Hepatocyte (in vitro differentiated cells): ENCODE data around the gene IRF2BP1. TPM values are rescaled to one million over a fixed set of nuclear protein-coding genes. Genes with fewer than 3 reads are reported as not detected.

Experiments
- DNase-seq: peaks from one replicate; pipeline ENCODE4 v3.0.0-alpha.2; 2016; ENCODE audit warnings: low spot score
- H2AFZ ChIP-seq: fragments of 200-600 bp; sonication (generic); 2 replicates; pipeline ENCODE4 v1.6.0; 2016; ENCODE audit warnings: antibody characterized with exemption, mild to moderate bottlenecking
- H3K27ac ChIP-seq: fragments of 200-600 bp; sonication (generic); 2 replicates; pipeline ENCODE4 v1.5.1; 2016; ENCODE audit warnings: mild to moderate bottlenecking
- H3K27me3 ChIP-seq: fragments of 200-600 bp; sonication (generic); 2 replicates; pipeline ENCODE4 v1.6.1; 2016
- H3K36me3 ChIP-seq: fragments of 200-600 bp; sonication (generic); replicated peaks from 2 replicates; pipeline ENCODE4 v1.5.1; 2016; ENCODE audit warnings: low read depth; ENCODE audit not compliant: insufficient read depth
- H3K4me1 ChIP-seq: fragments of 200-600 bp; sonication (generic); 2 replicates; pipeline ENCODE4 v1.5.1; 2016; ENCODE audit warnings: mild to moderate bottlenecking, moderate library complexity; ENCODE audit not compliant: insufficient read depth
- H3K4me2 ChIP-seq: fragments of 200-600 bp; sonication (generic); 2 replicates; pipeline ENCODE4 v1.6.0; 2016
- H3K4me3 ChIP-seq: fragments of 200-600 bp; sonication (generic); 2 replicates; pipeline ENCODE4 v1.5.1; 2016; ENCODE audit warnings: mild to moderate bottlenecking
- H3K79me2 ChIP-seq: fragments of 200-600 bp; sonication (generic); 2 replicates; pipeline ENCODE4 v1.6.0; 2017; ENCODE audit warnings: mild to moderate bottlenecking
- H3K9me2 ChIP-seq: fragments of 200-600 bp; sonication (generic); replicated peaks from 2 replicates; pipeline ENCODE4 v1.6.0; 2017; ENCODE audit warnings: mild to moderate bottlenecking; ENCODE audit not compliant: insufficient read depth
- H3K9me3 ChIP-seq: fragments of 200-600 bp; sonication (generic); 2 replicates; pipeline ENCODE4 v1.5.1; 2016; ENCODE audit warnings: low read depth, mild to moderate bottlenecking
- H4K20me1 ChIP-seq: fragments of 200-600 bp; sonication (generic); 2 replicates; pipeline ENCODE4 v1.6.0; 2016; ENCODE audit warnings: mild to moderate bottlenecking; ENCODE audit not compliant: insufficient read depth, poor library complexity, severe bottlenecking
- CTCF ChIP-seq: fragments of 200-600 bp; sonication (generic); IDR thresholded peaks from 2 replicates; pipeline ENCODE4 v1.5.1; 2016; ENCODE audit warnings: antibody characterized with exemption, mild to moderate bottlenecking; ENCODE audit not compliant: poor library complexity
- EZH2 ChIP-seq: fragments of 200-600 bp; sonication (generic); IDR thresholded peaks from 2 replicates; pipeline ENCODE4 v1.6.1; 2016; ENCODE audit warnings: antibody characterized with exemption, mild to moderate bottlenecking, borderline replicate concordance
- EZH2phosphoT487 ChIP-seq: fragments of 200-600 bp; sonication (generic); IDR thresholded peaks from one replicate; pipeline ENCODE4 v1.6.1; 2018; ENCODE audit warnings: antibody characterized with exemption, mild to moderate bottlenecking, low read depth, moderate library complexity; ENCODE audit not compliant: unreplicated experiment, severe bottlenecking
- WGBS: methylation state at CpG from one replicate; pipeline ENCODE4 v1.1.6; 2016; ENCODE audit warnings: low lambda C conversion rate; ENCODE audit errors: missing lambda C conversion rate; 5-methylcytosine and 5-hydroxymethylcytosine counted together
- polyA plus RNA-seq: library from polyadenylated mRNA; unstranded; fragments of >200 nt; fragmentation: Nextera tagmentation; extraction: Ambion mirVana; gene quantifications from 2 replicates; pipeline ENCODE4 v1.2.1, GENCODE V29; 2016
- total RNA-seq: library from RNA; depleted of rRNA; stranded (reverse); fragments of >200 nt; gene quantifications from 2 replicates; pipeline ENCODE4 v1.2.3, GENCODE V29; 2014

The IRF2BP1 gene
- total and polyA plus RNA-seq, 2 experiments from 2014 or later, result 11.5 to 25.2 TPM

DNA sequence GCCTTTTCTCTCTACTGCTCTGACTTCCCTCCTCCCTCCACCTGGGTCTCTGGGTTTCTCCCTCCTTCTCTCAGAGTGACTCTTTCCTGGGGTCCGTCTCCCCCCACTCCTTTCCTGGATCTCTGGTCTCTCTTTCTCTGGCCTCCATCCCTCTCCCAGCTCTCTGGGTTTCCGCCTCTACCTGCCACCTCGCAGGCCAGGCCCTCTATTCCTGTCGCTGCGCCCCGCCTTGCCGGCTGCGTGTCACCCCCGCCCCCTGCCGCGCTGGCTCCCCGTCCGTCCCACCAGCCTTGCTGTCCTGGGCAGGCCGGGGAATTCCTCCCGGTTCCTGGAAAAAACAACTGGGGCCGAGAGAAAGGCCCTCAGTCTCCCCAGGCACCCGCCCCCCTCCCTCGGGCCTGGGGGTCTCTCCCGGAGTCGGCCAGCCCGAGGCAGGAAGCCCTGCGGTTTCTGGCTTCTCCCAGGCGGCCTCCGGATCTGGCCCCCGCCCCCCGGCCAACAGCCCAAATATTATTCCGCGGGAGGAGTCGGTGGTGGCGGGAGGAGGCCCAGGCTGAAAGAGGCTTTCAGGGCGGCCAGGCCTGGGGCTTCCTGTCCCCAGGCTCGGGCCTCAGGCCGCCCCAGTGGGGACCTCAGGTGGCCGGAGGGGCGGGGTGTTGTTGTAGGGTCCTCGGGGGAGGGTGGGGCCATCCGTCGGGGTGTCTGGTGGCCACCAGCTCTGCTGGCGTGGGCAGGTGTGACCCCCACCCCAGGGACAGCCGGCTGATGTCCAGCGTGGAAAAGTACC lies 9.3 kb downstream of the IRF2BP1 start:
- peak; percentile 84 for DNase-seq

GRCh38 chr19:45876161-45876410 lies 9.9 kb downstream of the IRF2BP1 start:
- H3K4me2 ChIP-seq, result peak overlapping the region; percentile 74
- H3K9me3 ChIP-seq, result no peaks in the 10 kb centered on the region
- TF ChIP-seq EZH2phosphoT487, result no peak
- no peak for TF ChIP-seq EZH2
- TF ChIP-seq CTCF, result no peak
- DNase-seq, result no peak
- H3K36me3 ChIP-seq, result no peaks in the 10 kb centered on the region
- H3K79me2 ChIP-seq, result peaks cover 2% of the 10 kb centered on the region
- H3K9me2 ChIP-seq, result no peaks in the 10 kb centered on the region
- H2AFZ ChIP-seq, result peak overlapping the region; percentile 77
- no peak overlapping the region for H3K4me3 ChIP-seq
- 83% methylated on average over 2 of the region's 4 CpGs for WGBS
- H3K27me3 ChIP-seq, result no peaks in the 10 kb centered on the region
- peak overlapping the region; percentile 94 for H3K27ac ChIP-seq
- H3K4me1 ChIP-seq, result peaks cover 31% of the 10 kb centered on the region
- H4K20me1 ChIP-seq, result no peaks in the 10 kb centered on the region

More for the DNA sequence above, 9.3 kb downstream of the IRF2BP1 start:
- H3K9me2 ChIP-seq, result no peaks in the 10 kb centered on the region
- no peaks in the 10 kb centered on the region for H3K79me2 ChIP-seq
- H3K4me1 ChIP-seq, result peaks cover 31% of the 10 kb centered on the region
- no peaks in the 10 kb centered on the region for H3K36me3 ChIP-seq
- no peaks in the 10 kb centered on the region for H3K9me3 ChIP-seq
- H3K27me3 ChIP-seq, result no peaks in the 10 kb centered on the region
- H3K4me2 ChIP-seq, result peak overlapping the region; percentile 74
- H3K27ac ChIP-seq, result peak overlapping the region; percentile 94
- H2AFZ ChIP-seq, result peak overlapping the region; percentile 77
- WGBS, result 7% methylated on average over 29 of the region's 41 CpGs
- TF ChIP-seq EZH2, result no peak
- TF ChIP-seq CTCF, result no peak
- no peak for TF ChIP-seq EZH2phosphoT487
- no peaks in the 10 kb centered on the region for H4K20me1 ChIP-seq
- no peak overlapping the region for H3K4me3 ChIP-seq

- no peaks in the 10 kb centered on the region for H3K9me2 ChIP-seq
- TF ChIP-seq CTCF, result no peak
- no peak for TF ChIP-seq EZH2phosphoT487
- TF ChIP-seq EZH2, result no peak
- no peaks in the 10 kb centered on the region for H3K9me3 ChIP-seq
- no peaks in the 10 kb centered on the region for H4K20me1 ChIP-seq
- no peak for DNase-seq
- H3K27me3 ChIP-seq, result no peaks in the 10 kb centered on the region
- 87% methylated on average over 7 of the region's 7 CpGs for WGBS
- H3K79me2 ChIP-seq, result peaks cover 11% of the 10 kb centered on the region
- H3K27ac ChIP-seq, result peak overlapping the region; percentile 46
- peaks cover 31% of the 10 kb centered on the region for H3K4me1 ChIP-seq
- H3K4me3 ChIP-seq, result no peak overlapping the region
- no peak overlapping the region for H3K4me2 ChIP-seq
- no peaks in the 10 kb centered on the region for H3K36me3 ChIP-seq
- no peak overlapping the region for H2AFZ ChIP-seq
Measured at GRCh38 chr19:45874620-45874966, 11.3 kb downstream of the IRF2BP1 start.
